SK-N-SH (cell line): ENCODE results near the gene ALPI. TPM values are rescaled to one million over a fixed set of nuclear protein-coding genes. Genes with fewer than 3 reads are reported as not detected.

Experiments used
- CTCF ChIA-PET: fragments of 300-600, 350-600 bp; formaldehyde crosslinking; extraction: SDS; loops from one replicate; lab custom pipeline; 2021; lab: Yijun Ruan, JAX
- POLR2A ChIA-PET: fragments of 350-600 bp; sonication (Branson Sonifier 250); formaldehyde crosslinking; extraction: SDS; loops from one replicate; lab custom pipeline; 2020; ENCODE audit warnings: antibody characterized with exemption, inconsistent platforms; lab: Yijun Ruan, JAX
- DNase-seq: peaks from one replicate; pipeline ENCODE4 v3.0.0; 2012
- H2AFZ ChIP-seq: fragments of 200-600 bp; sonication (generic); 2 replicates; pipeline ENCODE4 v1.8.1; 2016; ENCODE audit warnings: antibody characterized with exemption, mild to moderate bottlenecking, low read depth
- H3F3A ChIP-seq: fragments of 200-600 bp; sonication (generic); replicated peaks from 2 replicates; pipeline ENCODE3; 2016; ENCODE audit warnings: antibody characterized with exemption, mild to moderate bottlenecking; ENCODE audit not compliant: insufficient read depth
- H3K27ac ChIP-seq, 2 experiments: fragments of 200-500 bp in 1 of 2; fragments of 200-600 bp in 1 of 2; sonication (Bioruptor generic) in 1 of 2; sonication (generic), shearing (Covaris generic) in 1 of 2; 2 replicates each; pipeline versions ENCODE4 v1.5.1 to v1.6.1; 2014 to 2016; ENCODE audit warnings: low read depth in 2 of 2, inconsistent platforms in 1 of 2, low read length in 1 of 2, mild to moderate bottlenecking in 1 of 2, mixed read lengths in 1 of 2
- H3K27me3 ChIP-seq: fragments of 200-600 bp; sonication (generic), shearing (Covaris generic); 2 replicates; pipeline ENCODE4 v1.6.1; 2016; ENCODE audit warnings: mixed run types; ENCODE audit not compliant: insufficient read depth
- H3K36me3 ChIP-seq, 2 experiments: fragments of 200-500 bp in 1 of 2; fragments of 200-600 bp in 1 of 2; sonication (Bioruptor generic) in 1 of 2; sonication (generic) in 1 of 2; replicated peaks in 1 of 2; 2 replicates each; pipeline versions ENCODE3 to v1.5.1; 2014 to 2016; ENCODE audit warnings: low read length in 1 of 2, mild to moderate bottlenecking in 1 of 2; ENCODE audit not compliant: insufficient read depth in 2 of 2, control insufficient read depth in 1 of 2
- H3K4me1 ChIP-seq, 2 experiments: fragments of 200-500 bp in 1 of 2; fragments of 200-600 bp in 1 of 2; sonication (Bioruptor generic) in 1 of 2; sonication (generic), shearing (Covaris generic) in 1 of 2; 2 replicates each; pipeline versions ENCODE4 v1.5.1 to v1.6.1; 2014 to 2016; ENCODE audit warnings: low read depth in 1 of 2, low read length in 1 of 2, mixed run types in 1 of 2; ENCODE audit not compliant: insufficient read depth in 2 of 2, control insufficient read depth in 1 of 2
- H3K4me2 ChIP-seq: fragments of 200-600 bp; sonication (generic), shearing (Covaris generic); 2 replicates; pipeline ENCODE4 v1.6.1; 2017; ENCODE audit warnings: mixed run types
- H3K4me3 ChIP-seq, 2 experiments: fragments of 200-500 bp in 1 of 2; fragments of 200-600 bp in 1 of 2; sonication (Bioruptor generic) in 1 of 2; sonication (generic), shearing (Covaris generic) in 1 of 2; 2 replicates each; pipeline versions ENCODE4 v1.5.1 to v1.8.1; 2014 to 2016; ENCODE audit warnings: low read depth in 2 of 2, inconsistent platforms in 1 of 2, low read length in 1 of 2, mild to moderate bottlenecking in 1 of 2, mixed read lengths in 1 of 2, moderate library complexity in 1 of 2
- H3K79me2 ChIP-seq: fragments of 200-600 bp; sonication (generic); 2 replicates; pipeline ENCODE4 v1.8.1; 2017; ENCODE audit warnings: mild to moderate bottlenecking; ENCODE audit not compliant: insufficient read depth
- H3K9ac ChIP-seq: fragments of 200-600 bp; sonication (generic); 2 replicates; pipeline ENCODE4 v1.6.1; 2017; ENCODE audit warnings: mixed run types
- H3K9me2 ChIP-seq: fragments of 200-600 bp; sonication (generic); 2 replicates; pipeline ENCODE4 v1.6.1; 2017; ENCODE audit warnings: mixed run types
- H3K9me3 ChIP-seq: fragments of 200-600 bp; sonication (generic); 2 replicates; pipeline ENCODE4 v1.6.1; 2017; ENCODE audit warnings: mixed run types, mild to moderate bottlenecking, moderate library complexity
- H4K20me1 ChIP-seq: fragments of 200-600 bp; sonication (generic); 2 replicates; pipeline ENCODE4 v1.6.1; 2017; ENCODE audit warnings: mild to moderate bottlenecking, mixed run types; ENCODE audit not compliant: insufficient read depth
- CHD2 ChIP-seq: fragments of 150-350 bp; IDR thresholded peaks from 2 replicates; pipeline ENCODE4 v1.6.1; 2018; ENCODE audit warnings: low read length; ENCODE audit not compliant: partially characterized antibody
- ELF1 ChIP-seq: IDR thresholded peaks from 2 replicates; pipeline ENCODE4 v1.4.0; 2012
- EZH2phosphoT487 ChIP-seq: fragments of 200-600 bp; sonication (generic); IDR thresholded peaks from 2 replicates; pipeline ENCODE4 v1.6.1; 2017; ENCODE audit warnings: low read depth, mixed run types, mild to moderate bottlenecking, antibody characterized with exemption, moderate library complexity, borderline replicate concordance
- FOXJ3 ChIP-seq: sonication (generic); formaldehyde crosslinking; IDR thresholded peaks from 2 replicates; pipeline ENCODE4 v1.5.1; 2020; ENCODE audit warnings: mild to moderate bottlenecking, missing genetic modification reagents
- GABPA ChIP-seq: IDR thresholded peaks from 2 replicates; pipeline ENCODE4 v1.4.0; 2012; ENCODE audit warnings: low read depth, mild to moderate bottlenecking
- GATA2 ChIP-seq: sonication (generic); formaldehyde crosslinking; IDR thresholded peaks from 2 replicates; pipeline ENCODE4 v1.5.0; 2020; ENCODE audit warnings: mild to moderate bottlenecking, missing genetic modification reagents
- MEF2A ChIP-seq: IDR thresholded peaks from 2 replicates; pipeline ENCODE4 v1.4.0; 2012; ENCODE audit warnings: low read depth, borderline replicate concordance
- MXI1 ChIP-seq: IDR thresholded peaks from 2 replicates; pipeline ENCODE4 v1.6.1; 2012; ENCODE audit warnings: mild to moderate bottlenecking, low read depth, low read length, improper control_type of control experiment
- NFIC ChIP-seq: IDR thresholded peaks from 2 replicates; pipeline ENCODE4 v1.4.0; 2012; ENCODE audit warnings: borderline replicate concordance
- NRF1 ChIP-seq: IDR thresholded peaks from 2 replicates; pipeline ENCODE4 v1.6.1; 2012; ENCODE audit warnings: low read depth, mild to moderate bottlenecking, low read length
- PBX3 ChIP-seq: IDR thresholded peaks from 2 replicates; pipeline ENCODE4; 2012
- RAD21 ChIP-seq: IDR thresholded peaks from 2 replicates; pipeline ENCODE4 v1.6.1; 2012; ENCODE audit warnings: mild to moderate bottlenecking, low read length
- SIN3A ChIP-seq: IDR thresholded peaks from 2 replicates; pipeline ENCODE4 v1.6.1; 2012; ENCODE audit warnings: low read depth, mild to moderate bottlenecking, low read length, moderate library complexity, borderline replicate concordance
- SMC3 ChIP-seq: IDR thresholded peaks from 2 replicates; pipeline ENCODE4 v1.6.1; 2012; ENCODE audit warnings: low read depth, low read length, improper control_type of control experiment
- TAF1 ChIP-seq: IDR thresholded peaks from 2 replicates; pipeline ENCODE4 v1.6.1; 2012; ENCODE audit warnings: low read depth, mild to moderate bottlenecking, low read length, moderate library complexity, borderline replicate concordance
- USF2 ChIP-seq: fragments of 150-350 bp; IDR thresholded peaks from 2 replicates; pipeline ENCODE4 v1.6.1; 2017; ENCODE audit warnings: antibody characterized with exemption, low read length, low read depth, borderline replicate concordance
- YY1 ChIP-seq: IDR thresholded peaks from 2 replicates; pipeline ENCODE4 v1.4.0; 2012; ENCODE audit warnings: low read depth, mild to moderate bottlenecking
- WGBS: methylation state at CpG from one replicate; pipeline ENCODE4 v1.1.6; 2017; ENCODE audit warnings: low lambda C conversion rate; 5-methylcytosine and 5-hydroxymethylcytosine counted together
- polyA plus RNA-seq, 3 experiments: library from polyadenylated mRNA; depleted of rRNA; stranded (reverse); fragments of >200 nt; gene quantifications; 2 replicates each; pipeline ENCODE4 v1.2.3, GENCODE V29; 2012
- TF ChIP-seq, protein P1 (sequence below): fragments of 200-600 bp; sonication (generic); IDR thresholded peaks from 2 replicates; pipeline ENCODE4 v1.6.1; 2017; ENCODE audit warnings: antibody characterized with exemption, mild to moderate bottlenecking, moderate library complexity
- TF ChIP-seq, protein P2 (sequence below): IDR thresholded peaks from 2 replicates; pipeline ENCODE4 v1.4.0; 2012; ENCODE audit warnings: low read depth

ALPI gene
- polyA plus RNA-seq, 1 of the 3 experiments (the other 2 are of a cell fraction): not detected

- Histone ChIP-seq H3K4me1 (no peaks in the 10 kb centered on the region), H3K9me2 (no peaks in the 10 kb centered on the region), H2AFZ (no peak overlapping the region), H3K9me3 (no peaks in the 10 kb centered on the region), H4K20me1 (no peaks in the 10 kb centered on the region), H3K36me3 (no peaks in the 10 kb centered on the region), H3K27ac (no peak overlapping the region), H3K4me3 (no peak overlapping the region), H3K79me2 (no peaks in the 10 kb centered on the region), H3K4me2 (no peak overlapping the region), H3F3A (no peaks in the 10 kb centered on the region), H3K27me3 (peaks cover 5% of the 10 kb centered on the region), H3K9ac (no peak overlapping the region)
- TF ChIP-seq CHD2 (no peak), TAF1 (no peak), EZH2phosphoT487 (no peak), NFIC (no peak), MEF2A (no peak), GATA2 (CRISPR knock-in tag) (no peak), FOXJ3 (CRISPR knock-in tag) (no peak), RAD21 (no peak), SMC3 (no peak), GABPA (no peak), SIN3A (no peak)
- TF ChIP-seq, protein P1, sequence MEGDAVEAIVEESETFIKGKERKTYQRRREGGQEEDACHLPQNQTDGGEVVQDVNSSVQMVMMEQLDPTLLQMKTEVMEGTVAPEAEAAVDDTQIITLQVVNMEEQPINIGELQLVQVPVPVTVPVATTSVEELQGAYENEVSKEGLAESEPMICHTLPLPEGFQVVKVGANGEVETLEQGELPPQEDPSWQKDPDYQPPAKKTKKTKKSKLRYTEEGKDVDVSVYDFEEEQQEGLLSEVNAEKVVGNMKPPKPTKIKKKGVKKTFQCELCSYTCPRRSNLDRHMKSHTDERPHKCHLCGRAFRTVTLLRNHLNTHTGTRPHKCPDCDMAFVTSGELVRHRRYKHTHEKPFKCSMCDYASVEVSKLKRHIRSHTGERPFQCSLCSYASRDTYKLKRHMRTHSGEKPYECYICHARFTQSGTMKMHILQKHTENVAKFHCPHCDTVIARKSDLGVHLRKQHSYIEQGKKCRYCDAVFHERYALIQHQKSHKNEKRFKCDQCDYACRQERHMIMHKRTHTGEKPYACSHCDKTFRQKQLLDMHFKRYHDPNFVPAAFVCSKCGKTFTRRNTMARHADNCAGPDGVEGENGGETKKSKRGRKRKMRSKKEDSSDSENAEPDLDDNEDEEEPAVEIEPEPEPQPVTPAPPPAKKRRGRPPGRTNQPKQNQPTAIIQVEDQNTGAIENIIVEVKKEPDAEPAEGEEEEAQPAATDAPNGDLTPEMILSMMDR: no peak
- TF ChIP-seq, protein P2, sequence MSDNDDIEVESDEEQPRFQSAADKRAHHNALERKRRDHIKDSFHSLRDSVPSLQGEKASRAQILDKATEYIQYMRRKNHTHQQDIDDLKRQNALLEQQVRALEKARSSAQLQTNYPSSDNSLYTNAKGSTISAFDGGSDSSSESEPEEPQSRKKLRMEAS: no peak
- CTCF ChIA-PET: interaction anchor here (1.3 kb wide), 2 partner anchors 15 to 548 kb away, joined by 3 to 4 read pairs; no protein-coding TSS in a partner anchor
- 40% methylated on average over 8 of the region's 9 CpGs for WGBS
- POLR2A ChIA-PET: no interaction called here
- peak; percentile 8 for DNase-seq
These were observed 1.3 kb upstream of the ALPI start for GRCh38 chr2:232454630-232455029.

DNA sequence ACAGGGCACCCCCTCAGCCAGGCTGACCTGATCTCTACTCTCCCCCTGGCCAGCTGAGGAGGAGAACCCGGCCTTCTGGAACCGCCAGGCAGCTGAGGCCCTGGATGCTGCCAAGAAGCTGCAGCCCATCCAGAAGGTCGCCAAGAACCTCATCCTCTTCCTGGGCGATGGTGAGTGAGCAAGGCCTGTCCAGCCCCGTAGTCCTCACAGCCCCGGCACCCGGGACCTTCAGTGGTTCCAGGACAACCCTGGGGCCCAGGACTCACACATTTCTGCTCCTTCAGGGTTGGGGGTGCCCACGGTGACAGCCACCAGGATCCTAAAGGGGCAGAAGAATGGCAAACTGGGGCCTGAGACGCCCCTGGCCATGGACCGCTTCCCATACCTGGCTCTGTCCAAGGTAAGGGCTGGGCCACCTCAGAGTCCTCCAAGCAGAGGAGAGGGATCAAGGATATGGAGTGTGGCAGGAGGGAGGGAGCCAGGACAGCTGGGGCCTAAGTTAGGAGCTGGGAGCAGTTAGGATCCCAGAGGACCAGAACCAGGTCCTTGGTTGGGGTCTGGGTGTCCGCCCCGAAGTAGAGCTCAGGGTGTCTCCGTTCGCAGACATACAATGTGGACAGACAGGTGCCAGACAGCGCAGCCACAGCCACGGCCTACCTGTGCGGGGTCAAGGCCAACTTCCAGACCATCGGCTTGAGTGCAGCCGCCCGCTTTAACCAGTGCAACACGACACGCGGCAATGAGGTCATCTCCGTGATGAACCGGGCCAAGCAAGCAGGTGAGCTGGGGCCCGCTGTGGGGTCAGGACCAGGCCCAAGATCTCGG, 555 bp downstream of the ALPI start:
- Histone ChIP-seq H3K79me2 (no peaks in the 10 kb centered on the region), H3F3A (no peaks in the 10 kb centered on the region), H3K27me3 (peaks cover 5% of the 10 kb centered on the region), H3K4me3 (no peak overlapping the region), H4K20me1 (no peaks in the 10 kb centered on the region), H2AFZ (no peak overlapping the region), H3K36me3 (no peaks in the 10 kb centered on the region), H3K9me2 (no peaks in the 10 kb centered on the region)
- 57% methylated on average over 4 of the region's 27 CpGs for WGBS
- POLR2A ChIA-PET: no interaction called here
- TF ChIP-seq MXI1 (no peak), ELF1 (no peak), NRF1 (no peak), PBX3 (no peak), TAF1 (no peak), YY1 (no peak), USF2 (no peak), FOXJ3 (CRISPR knock-in tag) (no peak), EZH2phosphoT487 (no peak)
- TF ChIP-seq, protein P2: no peak
- TF ChIP-seq, all 33 proteins: peak for 0
- CTCF ChIA-PET: interaction anchor here (1.7 to 1.9 kb wide), 3 partner anchors 18 to 67 kb away, joined by 4 to 9 read pairs (median 4); no protein-coding TSS in a partner anchor
- no peak overlapping the region for H3K27ac ChIP-seq
- no peaks in the 10 kb centered on the region for H3K9me3 ChIP-seq
- no peak overlapping the region for H3K4me2 ChIP-seq
- H3K9ac ChIP-seq: no peak overlapping the region
- H3K4me1 ChIP-seq: no peaks in the 10 kb centered on the region
- DNase-seq: no peak
